Stimulated activated naive CD4-positive, alpha-beta T cell (primary cell): ENCODE measurements around the gene TPPP2.
"Not testable (repeated sequence)": the region's sequence is repeated elsewhere in the genome, so short reads cannot be mapped to it uniquely, and the experiment has no call there.

Experiments
- DNase-seq, 6 experiments: peaks; one replicate each; lab custom pipeline; 2025; lab: John Stamatoyannopoulos, UW

Gene TPPP2

DNA sequence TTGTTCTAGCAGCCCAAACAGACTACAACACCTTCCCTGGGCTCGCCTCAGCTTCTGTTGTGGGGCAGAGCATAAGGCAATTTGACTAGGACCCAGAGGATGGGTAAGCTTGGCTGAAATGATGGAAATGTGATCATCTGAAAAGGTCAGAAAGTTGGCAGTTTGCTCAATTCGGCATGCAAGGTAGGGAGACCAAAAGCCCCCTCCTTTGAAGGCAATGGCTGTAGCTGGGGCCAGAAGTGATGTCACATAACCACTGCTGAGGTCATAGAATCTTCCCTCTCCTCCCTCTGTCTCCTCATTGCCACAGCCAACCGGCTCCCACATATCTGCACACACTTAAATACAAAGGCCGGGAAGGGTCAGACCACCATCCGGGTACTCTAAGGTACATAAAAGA is at the start of gene TPPP2:
TPPP2 (plus strand) TSS at position 301 of the 400 bp plus-strand sequence. CDS start 365 bp downstream, outside the sequence.
- no peak for DNase-seq

DNA sequence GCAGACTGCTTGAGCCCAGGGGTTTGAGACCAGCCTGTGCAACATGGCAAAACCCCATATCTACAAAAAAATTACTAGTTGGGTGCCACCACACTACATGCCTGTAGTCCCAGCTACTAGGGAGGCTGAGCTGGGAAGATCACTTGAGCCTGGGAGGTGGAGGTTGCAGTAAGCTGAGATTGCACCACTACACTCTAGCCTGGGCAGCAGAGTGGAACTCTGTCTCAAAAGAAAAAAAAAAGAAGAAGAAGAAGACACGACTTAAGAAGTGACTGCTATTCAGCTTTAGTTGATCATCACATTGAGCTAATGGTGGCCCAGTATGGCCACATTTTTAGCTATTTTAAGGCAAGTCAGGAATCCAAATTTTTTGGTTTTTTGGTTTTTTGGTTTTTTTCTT is 49.1 kb upstream of the TPPP2 start:
- no peak for DNase-seq

DNA sequence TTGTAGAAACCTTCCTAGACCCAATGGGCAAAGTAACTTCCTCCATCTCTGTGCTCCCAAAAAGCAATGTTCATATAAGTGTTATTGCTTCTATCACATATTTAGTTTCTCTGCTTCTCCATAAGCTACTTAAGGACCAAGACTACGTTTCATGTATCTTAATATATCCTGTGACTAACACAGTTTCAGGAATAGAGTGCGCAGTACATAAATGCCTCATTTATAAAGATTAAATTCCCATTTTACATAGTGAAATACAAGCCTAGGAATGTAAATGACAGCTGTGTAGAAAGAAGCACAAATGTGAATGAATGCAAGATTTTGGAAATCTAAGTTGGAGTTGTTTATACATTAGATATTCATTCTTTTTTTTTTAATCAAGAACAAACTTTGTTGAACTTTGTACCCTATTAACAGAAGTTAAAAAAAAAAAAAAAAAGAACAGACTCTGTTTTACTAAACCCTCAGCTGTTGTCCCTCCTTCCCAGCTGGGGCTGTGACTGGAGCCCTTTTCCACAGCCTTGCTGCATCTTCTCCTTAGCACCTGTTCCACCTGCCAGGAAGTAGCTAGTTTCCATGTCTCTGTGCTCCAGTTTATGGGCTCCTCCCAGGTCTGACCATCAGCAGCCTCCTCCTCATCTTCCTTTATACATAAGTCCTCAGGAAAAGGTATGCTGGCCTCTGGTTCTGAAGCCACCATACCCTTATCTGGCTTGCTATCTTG is 47.2 kb upstream of the TPPP2 start:
- DNase-seq, result no peak

DNA sequence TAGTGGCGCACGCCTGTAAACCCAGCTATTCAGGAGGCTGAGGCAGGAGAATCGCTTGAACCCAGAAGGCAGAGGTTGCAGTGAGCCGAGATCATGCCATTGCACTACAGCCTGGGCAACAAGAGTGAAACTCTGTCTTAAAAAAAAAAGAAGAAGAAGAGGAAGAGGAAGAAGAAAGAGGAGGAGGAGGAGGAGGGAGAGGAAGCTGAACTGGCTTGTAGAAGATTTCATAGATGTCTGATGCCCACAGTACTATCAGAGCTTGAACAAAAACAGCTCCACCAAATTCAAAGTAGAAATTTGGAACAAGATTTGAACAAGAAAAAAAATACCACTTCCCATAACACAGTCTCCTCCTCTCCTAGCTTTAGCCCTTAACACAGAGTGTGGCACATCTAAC is 44.4 kb upstream of the TPPP2 start:
- not testable (repeated sequence) for DNase-seq

DNA sequence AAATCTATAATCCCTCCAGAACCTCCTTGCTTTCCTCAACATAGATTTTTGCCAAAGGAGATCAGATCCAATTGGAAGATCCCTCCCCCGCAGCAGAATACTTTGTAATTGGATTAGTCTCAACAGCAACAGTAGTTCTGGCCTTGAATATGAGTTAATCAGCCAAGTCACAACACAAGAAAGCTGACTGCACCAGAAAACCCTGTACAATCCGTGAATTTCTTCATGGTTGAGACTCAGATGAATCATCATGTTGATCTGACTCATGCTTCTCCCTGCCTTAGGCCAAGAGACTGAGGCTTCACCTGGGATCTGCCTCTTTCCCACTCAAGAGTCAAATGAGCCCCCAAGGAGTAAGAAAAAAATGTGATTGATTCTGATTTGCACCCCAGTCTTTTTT is 43.2 kb upstream of the TPPP2 start:
- DNase-seq, result no peak

DNA sequence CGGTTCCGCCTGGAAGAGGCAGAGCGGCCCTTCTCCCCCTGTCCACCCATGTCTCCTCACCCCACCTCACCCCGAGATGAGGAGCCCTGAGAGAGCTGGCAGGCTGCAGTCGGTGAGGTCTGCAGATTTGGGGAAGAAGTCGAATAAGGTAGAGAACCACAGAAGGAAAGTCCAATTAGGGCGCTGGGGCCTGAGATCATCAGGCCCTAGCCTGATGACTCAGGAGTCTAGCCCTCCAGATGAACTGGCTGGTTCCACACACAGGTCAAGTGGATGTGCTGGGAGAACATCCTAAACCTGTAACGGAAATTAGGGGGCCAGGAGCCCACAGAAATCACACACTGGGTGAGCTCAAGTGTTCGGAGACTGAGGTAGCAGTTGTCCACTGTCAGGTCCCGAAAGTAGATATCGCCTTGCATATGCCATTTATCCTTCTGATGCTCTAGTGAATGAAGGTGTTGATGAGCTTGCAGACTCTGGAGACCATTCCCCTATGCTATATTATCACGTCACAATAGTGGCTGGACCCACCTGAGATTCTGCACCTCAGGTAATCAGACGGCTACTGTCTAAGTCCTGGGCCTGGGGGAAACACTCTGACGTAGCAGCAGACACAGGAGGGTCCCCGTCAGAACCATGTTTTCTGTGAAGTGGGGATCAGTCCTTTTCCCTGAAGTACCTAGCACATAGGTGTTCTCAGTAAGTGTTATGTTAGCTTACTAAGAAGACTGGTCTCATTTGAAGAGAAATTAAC is 41.1 kb upstream of the TPPP2 start:
- DNase-seq, result no peak

DNA sequence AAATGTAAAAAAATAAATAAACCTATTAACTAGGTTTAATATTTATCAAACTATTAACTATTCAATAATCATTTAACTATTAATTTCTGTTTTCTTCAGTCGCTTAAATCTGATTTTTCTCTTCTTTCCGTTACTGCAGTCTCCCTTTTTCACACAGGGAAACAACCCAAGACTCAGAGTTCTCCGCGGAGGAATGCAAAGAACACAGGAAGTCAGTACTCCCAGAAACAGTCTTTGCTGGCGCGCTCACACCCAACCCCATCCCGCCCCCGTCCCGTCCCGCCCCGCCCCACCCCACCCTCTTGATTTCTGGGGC is 40.6 kb upstream of the TPPP2 start:
- no peak for DNase-seq

DNA sequence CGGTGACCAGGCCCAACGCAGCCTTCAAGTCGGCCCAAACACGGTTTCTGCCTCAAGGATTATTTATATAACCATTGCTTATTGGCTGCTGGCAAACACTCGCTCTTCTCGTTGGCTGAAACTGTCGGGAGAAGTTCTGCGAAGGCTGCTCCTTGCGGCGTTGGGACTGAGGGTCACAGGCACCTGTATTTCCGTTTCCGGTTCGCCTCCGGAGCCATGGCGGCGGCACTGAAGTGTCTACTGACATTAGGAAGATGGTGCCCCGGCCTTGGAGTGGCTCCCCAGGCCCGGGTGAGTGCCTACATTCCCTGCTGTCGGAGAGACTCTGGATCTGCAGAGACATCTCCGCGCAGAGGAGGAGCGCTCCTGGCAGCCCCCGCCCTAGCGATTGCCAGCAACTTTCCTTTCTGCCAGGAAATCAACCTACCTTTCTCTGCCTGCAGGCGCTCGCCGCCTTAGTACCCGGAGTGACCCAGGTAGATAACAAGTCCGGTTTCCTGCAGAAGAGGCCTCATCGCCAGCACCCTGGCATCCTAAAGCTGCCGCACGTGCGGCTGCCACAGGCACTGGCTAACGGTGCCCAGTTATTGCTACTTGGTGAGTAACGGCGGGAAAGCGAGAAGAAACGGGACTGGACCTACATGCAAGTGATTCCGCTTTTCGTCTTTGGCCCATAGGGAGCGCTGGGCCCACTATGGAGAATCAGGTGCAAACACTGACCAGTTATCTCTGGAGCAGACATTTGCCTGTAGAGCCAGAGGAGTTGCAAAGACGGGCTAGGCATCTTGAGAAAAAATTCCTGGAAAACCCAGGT is 40.0 kb upstream of the TPPP2 start, which contains the start of gene METTL17:
METTL17 (plus strand) TSS at position 194 of the 814 bp plus-strand sequence; CDS start at position 217, 23 bp downstream.
- peak; percentile 74 to 85 (median 83) for DNase-seq

DNA sequence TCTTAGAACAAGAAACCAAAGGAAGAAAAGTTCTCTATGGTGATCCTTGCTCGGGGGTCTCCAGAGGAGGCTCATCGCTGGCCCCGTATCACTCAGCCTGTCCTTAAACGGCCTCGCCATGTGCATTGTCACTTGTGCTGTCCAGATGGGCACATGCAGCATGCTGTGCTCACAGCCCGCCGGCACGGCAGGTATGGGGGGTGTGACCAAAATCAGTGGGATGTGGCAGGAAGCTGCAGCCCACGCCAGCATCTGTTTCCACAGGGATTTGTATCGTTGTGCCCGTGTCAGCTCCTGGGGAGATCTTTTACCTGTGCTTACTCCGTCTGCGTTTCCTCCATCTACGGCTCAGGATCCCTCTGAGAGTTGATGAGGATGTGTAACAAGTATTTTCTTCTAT is 33.5 kb upstream of the TPPP2 start:
- DNase-seq, result no peak

DNA sequence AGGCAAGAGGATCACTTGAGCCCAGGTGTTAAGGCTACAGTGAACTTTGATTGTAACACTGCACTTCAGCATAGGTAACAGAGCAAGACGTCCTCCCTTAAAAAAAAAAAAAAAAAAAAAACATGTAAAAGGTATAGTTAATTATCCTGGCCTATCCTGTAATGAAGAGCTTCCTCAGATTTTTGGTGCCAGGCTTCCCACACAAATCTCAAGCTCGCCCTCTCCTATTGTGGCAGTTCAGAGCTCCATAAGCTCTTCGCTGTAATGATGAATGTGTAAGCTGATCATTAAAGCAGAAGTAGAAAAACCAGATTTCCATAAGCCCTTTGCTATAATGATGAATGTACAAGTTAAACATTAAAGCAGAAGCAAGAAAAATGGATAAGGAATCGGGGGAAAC is 32.9 kb upstream of the TPPP2 start:
- DNase-seq, result no peak

DNA sequence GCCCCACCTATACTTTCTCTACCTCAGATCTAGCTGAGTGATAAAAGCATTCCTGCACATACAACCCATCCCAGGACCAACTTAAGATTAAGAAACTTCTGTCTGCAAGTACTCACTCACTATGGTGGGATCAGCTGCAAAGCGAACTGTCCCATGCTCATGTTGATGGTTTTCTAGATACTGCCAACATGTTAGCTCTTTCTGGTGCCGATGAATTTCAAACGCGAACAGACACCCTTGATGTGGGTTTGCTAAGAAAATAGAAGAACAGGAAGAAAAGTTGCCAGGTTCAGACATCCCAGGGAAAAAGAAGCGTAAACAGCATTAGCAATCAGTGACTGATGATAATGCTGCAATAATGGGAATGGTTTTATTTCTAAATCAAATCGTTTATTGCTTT is 32.5 kb upstream of the TPPP2 start:
- no peak for DNase-seq

DNA sequence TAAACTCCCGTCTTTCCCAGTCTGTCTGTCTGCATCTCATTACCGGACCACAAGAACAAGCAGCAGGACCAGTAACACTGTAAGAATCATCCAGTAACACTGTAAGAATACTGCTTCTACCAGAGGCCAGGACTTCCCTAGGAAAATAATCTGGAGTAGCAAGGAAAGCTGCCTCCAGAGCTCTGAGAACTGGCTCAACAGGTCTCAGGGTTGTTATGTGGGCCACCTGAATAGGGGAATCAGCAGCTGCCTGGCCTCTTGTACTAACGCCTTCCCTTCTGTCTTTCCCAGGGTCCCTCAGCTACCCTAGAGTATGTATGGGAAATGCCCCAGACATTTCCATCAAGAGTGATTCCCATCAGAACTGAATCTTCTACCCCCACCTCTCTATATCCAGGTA is 31.9 kb upstream of the TPPP2 start:
- no peak for DNase-seq

DNA sequence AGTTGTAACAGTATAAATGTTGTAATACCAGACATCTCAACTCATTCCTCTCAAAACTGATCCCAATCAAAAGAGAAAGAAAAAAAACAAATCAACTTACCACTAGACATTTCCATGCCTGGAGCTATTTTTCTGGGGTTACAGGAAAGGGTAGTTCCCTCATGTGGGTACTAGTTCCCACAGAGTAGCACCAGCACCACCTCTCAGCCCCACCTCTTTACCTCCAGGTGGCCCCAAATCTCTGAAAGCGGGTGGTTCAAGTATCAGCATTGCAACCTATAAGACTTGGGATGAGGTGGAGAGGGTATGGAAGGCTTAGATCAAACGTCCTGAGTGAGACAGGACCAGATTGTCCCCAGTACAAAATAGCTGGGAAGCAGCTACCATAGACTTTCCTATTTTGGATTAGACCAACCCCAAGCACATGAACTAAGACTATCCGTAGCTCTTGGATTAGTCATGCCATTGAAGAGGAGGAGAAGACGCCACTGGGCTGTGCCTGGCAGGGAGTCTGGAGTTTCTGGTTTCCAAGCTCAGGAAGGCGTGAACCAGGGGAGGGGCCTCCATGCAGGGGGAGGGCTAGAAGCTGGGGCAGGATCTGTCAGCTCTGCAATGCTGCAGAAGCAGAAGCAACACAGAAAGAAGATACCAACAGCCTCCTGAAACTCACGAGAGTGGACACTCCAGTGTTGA is 31.2 kb upstream of the TPPP2 start, which contains the start of gene SLC39A2:
SLC39A2 (plus strand) TSS at position 620 of the 693 bp plus-strand sequence. CDS start 154 bp downstream, outside the sequence.
- no peak for DNase-seq

DNA sequence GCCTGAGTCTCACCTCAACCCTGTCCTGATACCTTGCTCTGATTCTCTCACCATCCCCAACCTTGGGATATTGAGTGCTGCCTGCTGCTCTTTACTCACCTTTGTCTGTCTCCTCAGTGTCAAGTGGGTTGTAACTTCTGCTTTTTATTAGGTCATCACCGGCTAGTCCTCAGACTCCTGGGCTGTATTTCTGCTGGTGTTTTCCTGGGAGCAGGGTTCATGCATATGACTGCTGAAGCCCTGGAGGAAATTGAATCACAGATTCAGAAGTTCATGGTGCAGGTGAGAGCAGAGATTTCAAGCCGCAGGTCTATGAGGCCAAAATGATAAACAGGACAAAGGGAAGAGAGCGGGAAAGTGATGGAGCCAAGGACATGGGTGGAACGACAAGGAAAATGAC is 30.4 kb upstream of the TPPP2 start:
- no peak for DNase-seq

DNA sequence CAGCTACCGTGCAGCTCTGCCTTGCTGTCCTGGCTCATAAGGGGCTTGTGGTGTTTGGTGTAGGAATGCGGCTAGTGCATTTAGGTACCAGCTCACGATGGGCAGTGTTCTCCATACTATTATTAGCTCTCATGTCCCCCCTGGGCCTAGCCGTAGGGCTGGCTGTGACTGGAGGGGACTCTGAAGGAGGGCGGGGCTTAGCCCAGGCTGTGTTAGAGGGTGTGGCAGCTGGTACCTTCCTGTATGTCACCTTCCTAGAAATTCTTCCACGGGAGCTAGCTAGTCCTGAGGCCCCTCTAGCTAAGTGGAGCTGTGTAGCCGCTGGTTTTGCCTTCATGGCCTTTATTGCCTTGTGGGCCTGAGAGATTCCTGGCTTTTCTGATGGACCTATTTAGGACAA is 28.8 kb upstream of the TPPP2 start:
- no peak for DNase-seq

DNA sequence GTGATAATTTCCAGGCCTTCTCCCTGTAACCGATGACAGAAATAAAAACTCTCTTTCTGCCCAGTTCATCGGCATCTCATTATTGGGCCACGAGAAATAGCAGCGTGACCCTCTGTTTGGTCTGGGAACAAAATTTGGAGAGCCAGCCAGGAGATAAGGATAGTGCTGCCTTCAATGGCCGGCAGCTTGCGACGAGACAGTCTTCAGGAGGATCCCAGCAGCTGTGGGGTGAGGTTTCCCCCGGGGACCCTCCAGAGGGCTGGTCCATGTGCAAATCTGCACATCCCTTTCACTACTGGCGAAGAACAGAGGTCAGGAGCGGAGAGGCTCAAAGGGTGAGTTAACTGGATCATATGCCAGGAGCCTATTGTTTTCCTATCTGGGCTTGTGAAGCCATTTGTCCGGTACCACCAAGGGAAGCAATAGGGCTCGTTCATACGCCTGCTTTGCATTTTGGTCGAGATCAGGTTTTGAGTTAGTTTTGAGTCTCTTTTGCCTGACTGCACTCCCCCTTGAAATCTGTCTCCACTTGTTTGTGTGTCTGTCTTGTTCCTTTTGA is 26.1 kb upstream of the TPPP2 start:
- no peak for DNase-seq

DNA sequence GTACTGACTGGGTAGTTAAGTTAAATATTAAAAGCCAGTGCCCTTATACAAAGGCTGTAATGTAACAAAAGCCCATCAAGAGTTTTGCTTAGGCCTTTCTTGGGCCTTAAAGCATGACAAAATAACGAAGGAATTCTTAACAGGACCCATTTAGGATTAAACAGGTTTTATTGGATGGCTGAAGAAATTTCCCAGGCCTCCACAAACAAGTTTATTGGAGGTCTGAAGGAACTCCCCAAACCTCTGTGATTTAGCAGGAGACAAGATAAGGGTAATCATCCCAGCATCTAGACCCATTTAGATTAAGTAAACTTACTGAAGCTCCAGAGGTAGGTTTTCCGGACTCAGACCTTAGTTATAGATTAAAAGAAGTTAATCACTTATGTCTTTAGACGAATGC is 20.3 kb upstream of the TPPP2 start:
- not testable (repeated sequence) for DNase-seq

DNA sequence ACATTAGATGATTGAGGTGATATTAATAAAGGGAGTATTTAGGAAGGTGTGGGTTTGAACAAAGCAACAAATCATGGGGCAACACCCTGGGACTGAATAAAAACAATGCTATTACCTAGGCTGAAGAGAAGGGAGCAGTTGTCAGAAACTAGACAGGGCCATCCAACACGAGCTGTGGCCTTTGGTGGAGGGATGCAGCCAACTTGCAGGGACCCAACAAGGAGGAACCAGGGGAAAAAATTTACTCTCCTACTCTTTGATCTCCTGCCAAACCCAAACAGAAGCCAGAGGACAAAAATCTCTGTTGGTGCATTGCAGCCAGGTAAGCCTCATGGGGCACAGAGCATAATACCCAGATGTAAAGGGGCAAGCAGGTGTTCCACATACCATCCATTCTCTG is 18.9 kb upstream of the TPPP2 start:
- DNase-seq, result no peak

DNA sequence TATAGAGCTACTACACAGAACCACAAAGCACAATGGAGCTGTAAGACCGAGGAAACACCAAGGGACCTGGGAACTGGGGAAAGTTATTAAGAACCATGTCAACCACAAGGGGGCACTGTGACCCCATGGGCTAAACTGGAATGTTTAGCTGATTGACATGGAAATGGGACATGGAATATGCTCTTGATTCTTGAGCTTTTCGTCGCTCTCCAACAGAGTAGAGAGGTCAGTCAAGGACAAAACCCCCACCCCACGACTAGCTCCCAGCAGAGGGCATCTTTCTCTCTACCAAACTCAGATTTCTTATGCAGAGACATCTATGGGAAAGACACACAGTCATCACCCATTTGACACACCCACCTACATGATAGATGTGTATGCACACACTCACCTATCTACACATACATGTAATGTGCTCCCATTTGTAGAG is 15.2 kb upstream of the TPPP2 start:
- DNase-seq, result peak; percentile 45 to 80 (median 72)

DNA sequence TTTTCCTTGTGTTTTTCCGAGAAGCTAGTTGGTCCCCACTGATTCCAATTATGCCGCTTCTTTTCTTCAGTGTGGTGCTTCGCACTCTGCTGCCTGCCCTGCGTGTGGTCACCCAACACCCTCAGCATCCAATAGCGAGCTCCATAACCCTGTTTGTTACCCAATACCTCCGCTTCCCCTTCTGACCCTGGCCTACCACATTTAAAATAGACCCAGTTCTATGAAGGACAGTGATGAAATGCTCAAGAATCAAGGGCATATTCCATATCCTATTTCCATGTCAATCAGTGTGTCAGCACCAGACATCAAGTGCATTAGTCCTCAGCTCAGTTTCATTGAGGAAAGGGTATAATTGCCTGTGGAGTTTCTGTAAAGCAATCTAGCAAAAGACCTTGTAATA is 14.7 kb upstream of the TPPP2 start:
- no peak for DNase-seq

DNA sequence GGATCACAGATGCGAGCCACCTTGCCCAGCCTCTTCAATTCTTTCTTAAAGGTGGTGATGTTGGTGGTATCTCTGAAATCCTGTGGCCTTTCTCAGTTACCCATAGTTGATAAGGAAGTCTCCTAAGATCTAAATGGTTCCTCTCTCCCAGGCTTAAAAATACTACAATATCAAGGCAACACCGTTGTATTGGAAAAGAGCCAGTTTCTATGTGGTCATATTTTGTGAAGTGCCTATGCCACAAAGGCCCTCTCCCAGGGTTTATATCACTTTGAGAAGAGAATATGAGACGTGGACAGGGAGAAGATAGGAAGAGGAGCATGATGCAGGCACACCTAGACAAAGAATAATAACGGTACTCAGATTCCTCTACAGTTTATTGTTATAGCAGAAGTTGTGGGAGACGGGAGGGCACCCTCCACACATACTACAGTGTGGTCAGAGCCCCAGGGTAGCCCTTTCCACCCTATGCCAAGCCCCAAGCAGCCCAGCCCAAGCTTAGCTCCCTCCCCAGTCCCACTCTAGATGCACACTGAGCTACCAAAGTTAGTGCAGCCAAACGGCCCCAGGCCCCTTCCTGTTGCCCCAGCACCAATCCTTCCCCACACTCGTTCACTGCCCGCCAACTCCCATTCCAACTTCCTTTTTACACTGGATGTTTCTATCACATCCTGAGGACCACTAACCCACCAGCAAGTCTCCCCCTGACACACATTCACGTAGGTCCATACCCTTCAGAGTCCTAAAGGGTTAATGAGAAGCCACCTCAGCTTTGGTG is 13.4 kb upstream of the TPPP2 start:
- DNase-seq, result no peak
